KMS-11 (cell line): Measurements from ENCODE around the gene NFXL1.
"Not testable (repeated sequence)": the region's sequence is repeated elsewhere in the genome, so short reads cannot be mapped to it uniquely, and the experiment has no call there.

Experiments used
- H2AFZ ChIP-seq: fragments of 200-600 bp; sonication (generic); 2 replicates; pipeline ENCODE4 v1.6.1; 2016; ENCODE audit warnings: antibody characterized with exemption, mixed run types, low read depth
- H3K27ac ChIP-seq: fragments of 200-600 bp; sonication (generic); 2 replicates; pipeline ENCODE4 v1.6.1; 2016; ENCODE audit warnings: mild to moderate bottlenecking, mixed run types
- H3K27me3 ChIP-seq: fragments of 200-600 bp; sonication (generic); 2 replicates; pipeline ENCODE4 v1.6.1; 2017; ENCODE audit warnings: mild to moderate bottlenecking, low read depth, mixed run types, moderate library complexity; ENCODE audit not compliant: insufficient read depth
- H3K36me3 ChIP-seq: fragments of 200-600 bp; sonication (generic); 2 replicates; pipeline ENCODE4 v1.6.1; 2017; ENCODE audit warnings: mild to moderate bottlenecking, mixed run types; ENCODE audit not compliant: insufficient read depth
- H3K4me1 ChIP-seq: fragments of 200-600 bp; sonication (generic); 2 replicates; pipeline ENCODE4 v1.6.1; 2016; ENCODE audit warnings: mild to moderate bottlenecking, low read depth, mixed run types; ENCODE audit not compliant: poor library complexity, severe bottlenecking
- H3K4me2 ChIP-seq: fragments of 200-600 bp; sonication (generic); 2 replicates; pipeline ENCODE4 v1.7.0; 2016; ENCODE audit warnings: mild to moderate bottlenecking, mixed run types
- H3K4me3 ChIP-seq: fragments of 200-600 bp; sonication (generic); IDR thresholded peaks from 2 replicates; pipeline ENCODE4 v1.6.1; 2017; ENCODE audit warnings: low read depth, low read length, mixed read lengths; ENCODE audit not compliant: insufficient read depth
- H3K79me2 ChIP-seq: fragments of 200-600 bp; sonication (generic); 2 replicates; pipeline ENCODE4 v1.6.1; 2016; ENCODE audit warnings: low read depth, mixed run types; ENCODE audit not compliant: insufficient read depth
- H3K9ac ChIP-seq: fragments of 200-600 bp; sonication (generic); 2 replicates; pipeline ENCODE4 v1.6.1; 2016; ENCODE audit warnings: mild to moderate bottlenecking, mixed run types
- H4K20me1 ChIP-seq: fragments of 200-600 bp; sonication (generic); 2 replicates; pipeline ENCODE4 v1.6.1; 2016; ENCODE audit warnings: mild to moderate bottlenecking, mixed run types; ENCODE audit not compliant: insufficient read depth
- CTCF ChIP-seq: fragments of 200-600 bp; sonication (generic); conservative IDR thresholded peaks from 2 replicates; pipeline ENCODE4 v1.6.1; 2017; ENCODE audit warnings: low read depth, mild to moderate bottlenecking, antibody characterized with exemption, low read length, moderate library complexity, mixed read lengths

Gene NFXL1

GRCh38 chr4:47930971-47931804, 16.8 kb upstream of the NFXL1 start:
- Histone ChIP-seq H3K4me3 (no peak overlapping the region), H4K20me1 (no peaks in the 10 kb centered on the region), H3K36me3 (no peaks in the 10 kb centered on the region), H3K9ac (no peak overlapping the region), H3K27me3 (no peaks in the 10 kb centered on the region), H3K27ac (no peak overlapping the region), H3K79me2 (no peaks in the 10 kb centered on the region), H3K4me1 (peaks cover 5% of the 10 kb centered on the region), H2AFZ (no peak overlapping the region), H3K4me2 (no peak overlapping the region)
- no peak for TF ChIP-seq CTCF

DNA sequence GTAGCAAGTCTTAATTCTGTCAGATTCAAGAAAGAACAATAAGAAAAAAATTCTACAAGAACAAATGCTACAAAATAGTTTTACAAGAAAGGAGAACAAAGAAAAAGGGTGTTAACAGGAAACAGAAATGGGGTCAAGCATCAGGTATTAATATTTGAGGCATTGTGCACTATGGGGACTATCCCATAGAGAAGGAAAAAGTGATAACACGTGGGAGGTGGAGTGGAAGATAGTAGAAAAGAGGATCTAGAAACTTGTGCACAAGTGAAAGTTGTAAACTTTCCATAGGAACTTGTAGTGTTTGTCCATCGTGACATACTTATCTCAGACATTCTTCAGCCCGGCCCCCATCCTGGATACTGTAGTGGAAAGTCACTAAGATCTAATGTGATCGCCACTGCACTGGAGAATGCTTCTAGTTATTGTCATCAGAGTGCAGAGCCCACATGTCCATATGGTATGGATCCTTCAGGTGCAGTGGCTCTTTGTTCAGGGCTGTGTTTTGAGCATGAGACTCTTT, 15.4 kb upstream of the NFXL1 start:
- no peak overlapping the region for H3K4me2 ChIP-seq
- no peaks in the 10 kb centered on the region for H3K27me3 ChIP-seq
- no peak for TF ChIP-seq CTCF

GRCh38 chr4:47926667-47927258, 12.4 kb upstream of the NFXL1 start:
- H3K27ac ChIP-seq = no peak overlapping the region
- no peak overlapping the region for H3K4me3 ChIP-seq
- no peak overlapping the region for H3K4me2 ChIP-seq
- no peaks in the 10 kb centered on the region for H3K4me1 ChIP-seq
- peak; percentile 34 for TF ChIP-seq CTCF
- no peak overlapping the region for H3K9ac ChIP-seq
- no peak overlapping the region for H2AFZ ChIP-seq
- H3K79me2 ChIP-seq = no peaks in the 10 kb centered on the region
- H4K20me1 ChIP-seq = no peaks in the 10 kb centered on the region
- no peaks in the 10 kb centered on the region for H3K36me3 ChIP-seq
- no peaks in the 10 kb centered on the region for H3K27me3 ChIP-seq

More for the DNA sequence above, 15.4 kb upstream of the NFXL1 start:
- Histone ChIP-seq H3K27ac (no peak overlapping the region), H4K20me1 (no peaks in the 10 kb centered on the region), H2AFZ (no peak overlapping the region), H3K79me2 (no peaks in the 10 kb centered on the region), H3K9ac (no peak overlapping the region), H3K4me3 (no peak overlapping the region), H3K4me1 (peaks cover 5% of the 10 kb centered on the region), H3K36me3 (no peaks in the 10 kb centered on the region)

DNA sequence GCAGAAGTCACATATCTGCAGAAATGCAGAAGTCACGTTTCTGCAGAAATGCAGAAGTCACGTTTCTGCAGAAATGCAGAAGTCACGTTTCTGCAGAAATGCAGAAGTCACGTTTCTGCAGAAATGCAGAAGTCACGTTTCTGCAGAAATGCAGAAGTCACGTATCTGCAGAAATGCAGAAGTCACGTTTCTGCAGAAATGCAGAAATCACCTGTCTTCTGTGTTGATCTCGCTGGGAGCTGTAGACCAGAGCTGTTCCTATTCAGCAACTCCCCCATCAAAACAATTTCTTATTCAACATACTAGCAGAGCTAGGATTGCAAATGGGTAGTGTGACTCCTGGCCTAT, 8.9 kb upstream of the NFXL1 start:
- not testable (repeated sequence) for H2AFZ ChIP-seq, H3K9ac ChIP-seq, H3K4me1 ChIP-seq, H3K79me2 ChIP-seq, H4K20me1 ChIP-seq, H3K27me3 ChIP-seq, H3K4me2 ChIP-seq, H3K36me3 ChIP-seq, H3K27ac ChIP-seq, H3K4me3 ChIP-seq

DNA sequence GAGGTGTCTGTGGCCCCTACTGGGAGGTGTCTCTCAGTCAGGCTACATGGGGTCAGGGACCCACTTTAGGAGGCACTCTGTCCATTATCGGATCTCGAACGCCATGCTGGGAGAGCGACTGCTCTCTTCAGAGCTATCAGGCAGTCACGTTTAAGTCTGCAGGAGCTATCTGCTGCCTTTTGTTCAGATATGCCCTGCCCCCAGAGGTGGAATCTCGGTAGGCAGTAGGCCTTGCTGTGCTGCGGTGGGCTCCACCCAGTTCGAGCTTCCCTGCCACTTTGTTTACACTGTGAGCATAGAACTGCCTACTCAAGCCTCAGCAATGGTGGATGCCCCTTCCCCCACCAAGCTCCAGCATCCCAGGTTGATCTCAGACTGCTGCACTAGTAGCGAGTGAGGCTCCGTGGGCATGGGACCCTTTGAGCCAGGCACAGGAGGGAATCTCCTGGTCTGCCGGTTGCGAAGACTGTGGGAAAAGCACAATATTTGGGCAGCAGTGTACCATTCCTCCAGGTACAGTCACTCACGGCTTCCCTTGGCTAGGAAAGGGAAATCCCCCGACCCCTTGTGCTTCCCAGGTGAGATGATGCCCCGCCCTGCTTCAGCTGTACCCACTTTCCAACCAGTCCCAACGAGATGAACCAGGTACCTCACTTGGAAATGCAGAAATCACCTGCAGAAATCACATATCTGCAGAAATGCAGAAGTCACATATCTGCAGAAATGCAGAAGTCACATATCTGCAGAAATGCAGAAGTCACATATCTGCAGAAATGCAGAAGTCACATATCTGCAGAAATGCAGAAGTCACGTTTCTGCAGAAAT, 8.3 kb upstream of the NFXL1 start:
- not testable (repeated sequence) for H3K27ac ChIP-seq, H4K20me1 ChIP-seq, H3K4me2 ChIP-seq, H3K27me3 ChIP-seq, H3K79me2 ChIP-seq, H3K9ac ChIP-seq, H3K4me3 ChIP-seq, H2AFZ ChIP-seq, H3K4me1 ChIP-seq, H3K36me3 ChIP-seq

DNA sequence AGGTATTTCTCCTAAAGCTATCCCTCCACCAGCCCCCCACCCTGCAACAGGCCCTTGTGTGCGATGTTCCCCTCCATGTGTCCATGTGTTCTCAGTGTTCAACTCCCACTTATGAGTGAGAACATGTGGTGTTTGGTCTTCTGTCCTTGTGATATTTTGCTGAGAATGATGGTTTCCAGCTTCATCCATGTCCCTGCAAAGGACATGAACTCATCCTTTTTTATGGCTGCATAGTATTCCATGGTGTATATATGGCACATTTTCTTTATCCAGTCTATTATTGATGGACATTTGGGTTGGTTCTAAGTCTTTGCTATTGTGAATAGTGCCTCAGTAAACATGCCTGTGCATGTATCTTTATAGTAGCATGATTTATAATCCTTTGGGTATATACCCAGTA, 2.8 kb upstream of the NFXL1 start:
- not testable (repeated sequence) for H3K4me3 ChIP-seq, H3K27ac ChIP-seq, H4K20me1 ChIP-seq, H3K27me3 ChIP-seq, H3K4me2 ChIP-seq, H3K4me1 ChIP-seq, H3K79me2 ChIP-seq, H3K36me3 ChIP-seq, H3K9ac ChIP-seq, H2AFZ ChIP-seq
